OCI-LY7 (cell line): Measurements from ENCODE around the gene AVPR2. TPM values are rescaled to one million over a fixed set of nuclear protein-coding genes. Genes with fewer than 3 reads are reported as not detected.

ENCODE experiments used
- BruUV-seq: library from RNA; stranded (reverse); fragments of 400-500 nt; replicated peaks from 2 replicates; lab custom pipeline; 2021; lab: Mats Ljungman, UMichigan
- CTCF ChIA-PET: fragments of 300-600 bp; sonication (Branson Sonifier 250); formaldehyde crosslinking; loops from one replicate; lab custom pipeline; 2022; ENCODE audit warnings: antibody characterized with exemption; ENCODE audit not compliant: unreplicated experiment; lab: Charles Lee
- POLR2A ChIA-PET: fragments of 300-600 bp; sonication (Branson Sonifier 250); formaldehyde crosslinking; loops from one replicate; lab custom pipeline; 2022; ENCODE audit warnings: antibody characterized with exemption; lab: Charles Lee
- DNase-seq: peaks from one replicate; pipeline ENCODE4 v3.0.0-alpha.2; 2015; ENCODE audit warnings: low spot score
- H2AFZ ChIP-seq: fragments of 200-600 bp; sonication (generic), shearing (Covaris generic); 2 replicates; pipeline ENCODE4 v1.6.1; 2014; ENCODE audit warnings: mild to moderate bottlenecking, antibody characterized with exemption, low read length, moderate library complexity
- H3K27ac ChIP-seq: fragments of 200-600 bp; sonication (generic); 2 replicates; pipeline ENCODE4 v1.5.1; 2014; ENCODE audit warnings: mixed run types, low read depth, mild to moderate bottlenecking, moderate library complexity, low read length, inconsistent platforms; ENCODE audit not compliant: poor library complexity, severe bottlenecking
- H3K36me3 ChIP-seq: fragments of 200-600 bp; sonication (generic); 2 replicates; pipeline ENCODE4 v1.6.1; 2014; ENCODE audit warnings: mild to moderate bottlenecking, antibody characterized with exemption, low read length, moderate library complexity, mixed read lengths; ENCODE audit not compliant: insufficient read depth
- H3K4me1 ChIP-seq: fragments of 200-600 bp; sonication (generic); 2 replicates; pipeline ENCODE4 v1.5.1; 2014; ENCODE audit warnings: mild to moderate bottlenecking, low read length; ENCODE audit not compliant: insufficient read depth, poor library complexity, severe bottlenecking
- H3K4me2 ChIP-seq: fragments of 200-600 bp; sonication (generic); 2 replicates; pipeline ENCODE4 v1.6.1; 2014; ENCODE audit warnings: mild to moderate bottlenecking, low read length
- H3K4me3 ChIP-seq: fragments of 200-600 bp; sonication (generic); 2 replicates; pipeline ENCODE4 v1.5.1; 2014; ENCODE audit warnings: mild to moderate bottlenecking, low read depth, low read length; ENCODE audit not compliant: poor library complexity, severe bottlenecking
- H3K79me2 ChIP-seq: fragments of 200-600 bp; sonication (generic); 2 replicates; pipeline ENCODE4 v1.6.1; 2016; ENCODE audit warnings: low read depth, mild to moderate bottlenecking, low read length, moderate library complexity, mixed read lengths; ENCODE audit not compliant: insufficient read depth
- H3K9me2 ChIP-seq: fragments of 200-600 bp; sonication (generic); 2 replicates; pipeline ENCODE4 v1.6.1; 2016; ENCODE audit warnings: mild to moderate bottlenecking, low read length, mixed read lengths; ENCODE audit not compliant: insufficient read depth
- H3K9me3 ChIP-seq: fragments of 200-600 bp; sonication (generic); 2 replicates; pipeline ENCODE4 v1.6.1; 2014; ENCODE audit warnings: mild to moderate bottlenecking, mixed run types, low read length, mixed read lengths
- H4K20me1 ChIP-seq: fragments of 200-600 bp; sonication (generic); 2 replicates; pipeline ENCODE4 v1.6.1; 2014; ENCODE audit warnings: mild to moderate bottlenecking, antibody characterized with exemption, low read length, moderate library complexity, mixed read lengths; ENCODE audit not compliant: insufficient read depth
- CTCF ChIP-seq: fragments of 200-600 bp; sonication (generic); conservative IDR thresholded peaks from 2 replicates; pipeline ENCODE4 v1.5.1; 2014; ENCODE audit warnings: mild to moderate bottlenecking, antibody characterized with exemption, low read length, moderate library complexity, mixed read lengths
- EZH2phosphoT487 ChIP-seq: fragments of 200-600 bp; sonication (generic); IDR thresholded peaks from 2 replicates; pipeline ENCODE4 v1.6.1; 2018; ENCODE audit warnings: low read depth, borderline replicate concordance, mild to moderate bottlenecking, mixed run types, antibody characterized with exemption, low read length, moderate library complexity, mixed read lengths
- intact Hi-C: fragments of 100-400 bp; cut with micrococcal nuclease; formaldehyde crosslinking; loops from one replicate; pipeline ENCODE4 v1.10.0; 2022; ENCODE audit not compliant: unreplicated experiment
- total RNA-seq, 2 experiments: library from RNA; depleted of rRNA in 1 of 2; stranded (reverse); fragments of >200 nt in 1 of 2; shearing (Covaris generic) in 1 of 2; gene quantifications; 2 replicates each; pipeline ENCODE4 v1.2.3, GENCODE V29; 2014 to 2022

The AVPR2 gene
- total RNA-seq, 2 experiments from 2014 or later = 0.09 TPM; not detected in 1

DNA sequence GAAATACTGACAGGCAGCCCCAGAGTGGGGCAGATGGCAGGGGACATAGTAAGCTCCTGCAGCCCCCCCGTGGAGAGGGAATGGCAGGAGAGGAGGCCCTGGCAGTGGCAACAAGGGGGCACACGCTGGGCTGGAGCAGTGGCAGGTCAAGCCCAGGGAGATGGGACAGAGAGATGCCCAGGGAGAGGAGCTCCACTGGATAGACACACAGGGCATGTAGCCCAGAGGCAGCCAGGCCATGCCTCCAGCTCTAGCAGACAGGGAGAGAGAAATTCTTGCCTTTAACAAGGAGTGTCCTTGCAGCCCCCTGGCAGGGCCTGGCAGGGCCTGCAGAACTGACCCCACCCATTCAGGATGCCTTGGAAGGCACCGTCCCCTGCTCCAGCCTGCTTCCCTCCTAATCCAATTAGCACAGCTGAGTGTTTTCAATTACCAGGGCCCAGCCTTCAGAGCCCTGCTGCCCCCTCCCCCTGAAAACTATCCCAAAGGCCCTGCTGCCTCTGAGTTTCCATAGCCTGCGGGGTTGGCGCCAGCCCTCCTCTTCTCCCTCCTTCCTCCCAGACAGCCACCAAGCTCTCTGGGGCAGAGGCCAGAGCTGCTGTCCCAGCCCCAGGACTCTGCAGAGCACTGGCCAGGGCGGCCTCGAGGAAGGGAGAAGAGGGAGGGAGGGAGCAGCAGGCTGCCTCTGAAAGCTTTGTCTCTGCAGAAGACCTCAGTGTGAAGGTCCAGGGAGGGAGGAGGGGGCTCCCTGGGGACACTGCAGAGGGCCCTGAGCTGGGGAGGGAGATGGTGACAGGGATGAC lies 31.0 kb upstream of the AVPR2 start:
- H4K20me1 ChIP-seq = no peaks in the 10 kb centered on the region
- no peak overlapping the region for H3K4me3 ChIP-seq
- BruUV-seq = no TSS peak
- ChIA-PET CTCF (no interaction called here), POLR2A (no interaction called here)
- TF ChIP-seq EZH2phosphoT487 (no peak), CTCF (no peak)
- no peak overlapping the region for H3K4me2 ChIP-seq
- H3K27ac ChIP-seq = no peak overlapping the region
- no peaks in the 10 kb centered on the region for H3K9me3 ChIP-seq
- no peaks in the 10 kb centered on the region for H3K4me1 ChIP-seq
- H3K36me3 ChIP-seq = no peaks in the 10 kb centered on the region
- no peak overlapping the region for H2AFZ ChIP-seq
- no peaks in the 10 kb centered on the region for H3K79me2 ChIP-seq
- no peak for DNase-seq
- intact Hi-C loops = no loop called here
- H3K9me2 ChIP-seq = no peaks in the 10 kb centered on the region

DNA sequence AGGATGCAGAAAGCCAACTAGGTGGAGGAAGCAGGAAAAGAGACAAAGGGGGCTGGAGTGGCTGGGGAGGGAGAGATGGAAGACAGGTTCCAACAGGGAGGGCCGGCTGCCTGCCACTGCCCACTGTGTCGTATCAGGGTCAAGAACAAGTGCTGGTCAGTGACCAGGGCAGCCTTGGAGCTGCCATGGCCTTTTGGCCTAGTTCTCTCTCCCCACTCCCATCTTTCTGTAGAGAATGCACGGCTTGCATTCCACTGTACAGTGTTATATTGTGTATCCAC lies 30.4 kb upstream of the AVPR2 start:
- H3K27ac ChIP-seq = no peak overlapping the region
- H3K4me3 ChIP-seq = no peak overlapping the region
- no peaks in the 10 kb centered on the region for H3K36me3 ChIP-seq
- H3K4me2 ChIP-seq = no peak overlapping the region
- H3K4me1 ChIP-seq = no peaks in the 10 kb centered on the region
- no TSS peak for BruUV-seq
- no peaks in the 10 kb centered on the region for H3K9me3 ChIP-seq
- no peaks in the 10 kb centered on the region for H4K20me1 ChIP-seq
- no peaks in the 10 kb centered on the region for H3K9me2 ChIP-seq
- TF ChIP-seq EZH2phosphoT487 (no peak), CTCF (no peak)
- ChIA-PET CTCF (no interaction called here), POLR2A (no interaction called here)
- intact Hi-C loops = no loop called here
- H2AFZ ChIP-seq = no peak overlapping the region
- H3K79me2 ChIP-seq = no peaks in the 10 kb centered on the region
- no peak for DNase-seq

GRCh38 chrX:153874366-153875125 lies 29.9 kb upstream of the AVPR2 start:
- ChIA-PET CTCF (no interaction called here), POLR2A (no interaction called here)
- Histone ChIP-seq H3K4me3 (no peak overlapping the region), H3K4me1 (no peaks in the 10 kb centered on the region), H3K27ac (no peak overlapping the region), H3K9me2 (no peaks in the 10 kb centered on the region), H3K4me2 (no peak overlapping the region), H4K20me1 (no peaks in the 10 kb centered on the region), H3K36me3 (no peaks in the 10 kb centered on the region), H2AFZ (no peak overlapping the region), H3K9me3 (no peaks in the 10 kb centered on the region), H3K79me2 (no peaks in the 10 kb centered on the region)
- no peak for DNase-seq
- intact Hi-C loops = no loop called here
- TF ChIP-seq CTCF (no peak), EZH2phosphoT487 (no peak)
- no TSS peak for BruUV-seq
